AG09309 (cell line): ENCODE measurements around the gene WFDC5.

ENCODE experiments used
- DNase-seq: peaks from one replicate; pipeline ENCODE4 v3.0.0-alpha.2; 2010; ENCODE audit warnings: low read depth
- H3K4me3 ChIP-seq: 2 replicates; pipeline ENCODE4 v1.5.1; 2011; ENCODE audit warnings: mild to moderate bottlenecking, low read depth, low read length, moderate library complexity; ENCODE audit not compliant: control insufficient read depth
- CTCF ChIP-seq: IDR thresholded peaks from 2 replicates; pipeline ENCODE4 v1.5.1; 2011; ENCODE audit warnings: mild to moderate bottlenecking, low read depth, low read length, inconsistent platforms; ENCODE audit not compliant: insufficient read depth, control insufficient read depth; ENCODE audit errors: missing control alignments

The WFDC5 gene

GRCh38 chr20:45110301-45110700 is 4.7 kb downstream of the WFDC5 start:
- DNase-seq: no peak
- no peak for TF ChIP-seq CTCF

GRCh38 chr20:45109634-45110033 is 5.3 kb downstream of the WFDC5 start:
- H3K4me3 ChIP-seq: no peak overlapping the region
- no peak for TF ChIP-seq CTCF
- DNase-seq: no peak

More at GRCh38 chr20:45110301-45110700, 4.7 kb downstream of the WFDC5 start:
- H3K4me3 ChIP-seq: no peak overlapping the region

DNA sequence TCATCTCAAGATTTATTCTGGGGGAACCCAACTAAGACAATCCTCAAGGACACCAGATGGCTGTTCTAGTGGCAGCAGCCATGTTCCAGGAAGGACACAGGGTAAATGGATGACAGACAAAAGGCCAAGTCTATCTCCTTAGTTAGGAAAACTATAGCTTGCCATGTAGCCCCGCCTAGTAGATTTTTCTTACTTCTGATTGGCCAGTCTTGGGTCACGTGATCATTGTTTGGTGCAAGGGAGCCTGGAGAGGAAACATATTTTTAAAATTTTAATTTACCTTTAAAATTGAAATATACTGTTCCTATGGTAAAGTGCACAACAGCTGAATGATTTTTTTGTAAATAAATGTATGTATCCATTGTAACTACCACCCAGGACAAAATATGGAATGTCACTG is 9.7 kb downstream of the WFDC5 start:
- no peak for TF ChIP-seq CTCF
- DNase-seq: no peak
- no peak overlapping the region for H3K4me3 ChIP-seq

DNA sequence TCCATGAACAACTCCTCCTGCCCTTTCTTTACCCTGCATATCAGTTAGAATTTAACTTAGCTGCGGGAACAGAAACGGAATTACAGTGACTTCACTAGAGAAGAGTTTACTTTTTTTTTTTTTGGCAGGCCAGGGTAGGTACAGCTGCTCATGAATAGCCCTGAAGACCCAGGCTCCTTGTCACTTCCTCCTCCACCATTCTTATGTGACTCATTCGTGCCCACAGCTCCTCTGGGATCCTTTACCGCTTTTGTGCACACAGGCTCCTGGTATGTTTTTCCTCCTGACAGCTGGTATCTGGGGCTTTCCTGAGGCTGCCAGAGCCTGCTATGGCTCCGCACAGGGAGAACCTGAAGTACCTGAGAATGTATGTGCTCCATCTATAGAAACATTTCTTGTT is 10.2 kb downstream of the WFDC5 start:
- TF ChIP-seq CTCF: no peak
- H3K4me3 ChIP-seq: no peak overlapping the region
- DNase-seq: no peak

- no peak for DNase-seq
- H3K4me3 ChIP-seq: no peak overlapping the region
- no peak for TF ChIP-seq CTCF
Measured at GRCh38 chr20:45103072-45103471, 11.9 kb downstream of the WFDC5 start.

GRCh38 chr20:45101333-45101850 is 13.6 kb downstream of the WFDC5 start:
- no peak for TF ChIP-seq CTCF
- DNase-seq: no peak
- no peak overlapping the region for H3K4me3 ChIP-seq

- TF ChIP-seq CTCF: no peak
- no peak for DNase-seq
- H3K4me3 ChIP-seq: no peak within 1 kb of the TSS; the same call in 1 of the 2 replicates
Measured at GRCh38 chr20:45100563-45101245, 14.3 kb downstream of the WFDC5 start, which contains the start of gene KCNS1. Gene KCNS1 (minus strand): TSS chr20:45101127. CDS start chr20:45099236, 1,891 bp downstream.
